Measurements from ENCODE around the gene GSS.
"Not testable (repeated sequence)": the region's sequence is repeated elsewhere in the genome, so short reads cannot be mapped to it uniquely, and the experiment has no call there.

GSS gene

DNA sequence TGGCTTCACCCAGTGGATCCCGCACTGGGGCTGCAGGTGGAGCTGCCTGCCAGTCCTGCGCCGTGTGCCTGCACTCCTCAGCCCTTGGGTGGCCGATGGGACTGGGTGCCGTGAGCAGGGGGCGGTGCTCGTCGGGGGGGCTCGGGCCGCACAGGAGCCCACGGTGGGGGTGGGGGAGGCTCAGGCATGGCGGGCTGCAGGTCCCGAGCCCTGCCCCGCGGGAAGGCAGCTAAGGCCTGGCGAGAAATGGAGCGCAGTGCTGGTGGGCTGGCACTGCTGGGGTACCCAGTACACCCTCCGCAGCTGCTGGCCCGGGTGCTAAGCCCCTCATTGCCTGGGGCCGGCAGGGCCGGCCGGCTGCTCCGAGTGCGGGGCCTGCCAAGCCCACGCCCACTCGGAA lies 56.9 kb downstream of the GSS start:
- H3K9me3 ChIP-seq (ENCODE audit: control insufficient read depth, low read length); H3K4ac ChIP-seq (ENCODE audit: low read depth in 1 of 2, low read length in 2 of 2); H2BK5ac ChIP-seq (ENCODE audit: low read depth, low read length, poor library complexity, severe bottlenecking); H3K23ac ChIP-seq (ENCODE audit: low read length in 2 of 2); H3K14ac ChIP-seq (ENCODE audit: low read length in 2 of 2); H2AFZ ChIP-seq (ENCODE audit: low read depth, low read length); H3K9ac ChIP-seq (ENCODE audit: low read length); DNase-seq; H3K4me2 ChIP-seq (ENCODE audit: low read length, poor library complexity, severe bottlenecking); H2BK15ac ChIP-seq (ENCODE audit: low read depth, poor library complexity, severe bottlenecking); H3K18ac ChIP-seq (ENCODE audit: low read depth in 1 of 2, low read length in 2 of 2); H4K91ac ChIP-seq (ENCODE audit: low read length); H3K27ac ChIP-seq (ENCODE audit: low read length, poor library complexity, severe bottlenecking); H3K36me3 ChIP-seq (ENCODE audit: control insufficient read depth in 1 of 2, insufficient read depth in 2 of 2, low read depth in 1 of 2, low read length in 2 of 2); H3K4me1 ChIP-seq (ENCODE audit: control insufficient read depth, insufficient read depth, low read depth, low read length); H2AK5ac ChIP-seq (ENCODE audit: low read length, severe bottlenecking); H2BK12ac ChIP-seq (ENCODE audit: low read length in 2 of 2); H2BK120ac ChIP-seq (ENCODE audit: low read depth, low read length); H3K4me3 ChIP-seq (ENCODE audit: insufficient read depth in 1 of 2, low read depth in 1 of 2, low read length in 2 of 2); H3K27me3 ChIP-seq (ENCODE audit: control insufficient read depth in 1 of 2, insufficient read depth in 1 of 2, low read length in 2 of 2); H3K79me1 ChIP-seq (replicated peaks; ENCODE audit: low read length, poor library complexity, severe bottlenecking); H4K8ac ChIP-seq (ENCODE audit: low read length): not testable (repeated sequence)
- WGBS, result 95% methylated on average over 19 of the region's 26 CpGs

DNA sequence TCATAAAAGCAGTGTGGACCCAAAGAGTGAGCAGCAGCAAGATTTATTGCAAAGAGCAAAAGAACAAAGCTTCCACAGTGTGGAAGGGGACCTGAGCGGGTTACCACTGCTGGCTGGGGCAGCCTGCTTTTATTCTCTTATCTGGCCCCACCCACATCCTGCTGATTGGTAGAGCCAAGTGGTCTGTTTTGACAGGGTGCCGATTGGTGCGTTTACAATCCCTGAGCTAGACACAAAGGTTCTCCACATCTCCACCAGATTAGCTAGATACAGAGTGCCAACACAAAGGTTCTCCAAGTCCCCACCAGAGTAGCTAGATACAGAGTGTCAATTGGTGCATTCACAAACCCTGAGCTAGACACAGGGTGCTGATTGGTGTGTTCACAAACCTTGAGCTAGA lies 57.5 kb downstream of the GSS start:
- no CpG with 5 or more reads among the region's 3 CpGs for WGBS
- H3K4me3 ChIP-seq (ENCODE audit: insufficient read depth in 1 of 2, low read depth in 1 of 2, low read length in 2 of 2); H3K9me3 ChIP-seq (ENCODE audit: control insufficient read depth, low read length): not testable (repeated sequence)

DNA sequence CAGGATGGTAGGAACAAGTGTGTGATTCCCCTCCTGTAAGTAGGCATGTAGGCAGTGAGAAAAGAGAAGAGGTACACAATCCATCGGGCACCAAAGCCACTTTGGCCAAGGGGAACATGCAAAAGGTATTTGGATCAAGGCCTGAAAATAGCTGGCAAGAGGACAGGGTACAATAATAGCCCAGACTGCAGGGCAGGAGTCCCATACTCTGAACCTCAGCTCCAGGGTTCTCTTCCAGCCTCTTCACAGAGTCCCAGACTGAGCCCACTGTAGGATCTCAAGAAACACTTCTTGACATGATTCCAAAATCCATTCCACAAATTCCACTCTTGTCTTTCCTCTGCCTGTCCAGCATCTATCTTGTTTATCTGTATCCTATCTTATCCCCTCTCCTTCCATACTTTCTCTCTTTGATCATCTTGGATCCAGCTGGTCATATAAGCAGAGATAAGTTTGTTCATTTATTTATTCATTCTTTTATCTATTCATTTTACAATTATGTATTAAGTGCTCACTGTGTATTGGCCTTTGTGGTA lies 59.5 kb downstream of the GSS start:
- no peaks in the 10 kb centered on the region for H3K9me3 ChIP-seq (ENCODE audit: control insufficient read depth, low read length)
- no peak overlapping the region for H2BK120ac ChIP-seq (ENCODE audit: low read depth, low read length)
- peaks cover 7% of the 10 kb centered on the region for H3K79me1 ChIP-seq (replicated peaks; ENCODE audit: low read length, poor library complexity, severe bottlenecking)
- no peak overlapping the region for H3K9ac ChIP-seq (ENCODE audit: low read length)
- H3K4me1 ChIP-seq (ENCODE audit: control insufficient read depth, insufficient read depth, low read depth, low read length), result no peaks in the 10 kb centered on the region
- H4K8ac ChIP-seq (ENCODE audit: low read length), result no peak overlapping the region
- H3K27me3 ChIP-seq (ENCODE audit: control insufficient read depth in 1 of 2, insufficient read depth in 1 of 2, low read length in 2 of 2), result no peaks in the 10 kb centered on the region
- H4K91ac ChIP-seq (ENCODE audit: low read length), result no peak overlapping the region
- WGBS, result 100% methylated on average over 1 of the region's 1 CpG
- no peak overlapping the region for H2BK15ac ChIP-seq (ENCODE audit: low read depth, poor library complexity, severe bottlenecking)
- H2AK5ac ChIP-seq (ENCODE audit: low read length, severe bottlenecking), result no peak overlapping the region
- peaks cover under 1 to 4% of the 10 kb centered on the region in 2 experiments for H3K36me3 ChIP-seq (ENCODE audit: control insufficient read depth in 1 of 2, insufficient read depth in 2 of 2, low read depth in 1 of 2, low read length in 2 of 2)
- H3K27ac ChIP-seq (ENCODE audit: low read length, poor library complexity, severe bottlenecking), result no peak overlapping the region
- no peak overlapping the region for H2BK5ac ChIP-seq (ENCODE audit: low read depth, low read length, poor library complexity, severe bottlenecking)
- H3K23ac ChIP-seq (ENCODE audit: low read length in 2 of 2), result no peak overlapping the region
- no peak overlapping the region for H3K14ac ChIP-seq (ENCODE audit: low read length in 2 of 2)
- no peak overlapping the region for H3K18ac ChIP-seq (ENCODE audit: low read depth in 1 of 2, low read length in 2 of 2)
- H3K4me3 ChIP-seq (ENCODE audit: insufficient read depth in 1 of 2, low read depth in 1 of 2, low read length in 2 of 2), result no peak overlapping the region
- H2AFZ ChIP-seq (ENCODE audit: low read depth, low read length), result no peak overlapping the region
- H2BK12ac ChIP-seq (ENCODE audit: low read length in 2 of 2), result no peak overlapping the region
- H3K4me2 ChIP-seq (ENCODE audit: low read length, poor library complexity, severe bottlenecking), result no peak overlapping the region
- DNase-seq, result no peak
- no peak overlapping the region for H3K4ac ChIP-seq (ENCODE audit: low read depth in 1 of 2, low read length in 2 of 2)

More for the DNA sequence above, 57.5 kb downstream of the GSS start:
- DNase-seq; H3K4me1 ChIP-seq (ENCODE audit: control insufficient read depth, insufficient read depth, low read depth, low read length); H3K79me1 ChIP-seq (replicated peaks; ENCODE audit: low read length, poor library complexity, severe bottlenecking); H4K91ac ChIP-seq (ENCODE audit: low read length); H2AK5ac ChIP-seq (ENCODE audit: low read length, severe bottlenecking); H2BK15ac ChIP-seq (ENCODE audit: low read depth, poor library complexity, severe bottlenecking); H3K27me3 ChIP-seq (ENCODE audit: control insufficient read depth in 1 of 2, insufficient read depth in 1 of 2, low read length in 2 of 2); H3K14ac ChIP-seq (ENCODE audit: low read length in 2 of 2); H3K23ac ChIP-seq (ENCODE audit: low read length in 2 of 2); H2BK120ac ChIP-seq (ENCODE audit: low read depth, low read length); H4K8ac ChIP-seq (ENCODE audit: low read length); H3K4ac ChIP-seq (ENCODE audit: low read depth in 1 of 2, low read length in 2 of 2); H3K9ac ChIP-seq (ENCODE audit: low read length); H3K4me2 ChIP-seq (ENCODE audit: low read length, poor library complexity, severe bottlenecking); H3K27ac ChIP-seq (ENCODE audit: low read length, poor library complexity, severe bottlenecking); H2BK12ac ChIP-seq (ENCODE audit: low read length in 2 of 2); H3K18ac ChIP-seq (ENCODE audit: low read depth in 1 of 2, low read length in 2 of 2); H2BK5ac ChIP-seq (ENCODE audit: low read depth, low read length, poor library complexity, severe bottlenecking); H3K36me3 ChIP-seq (ENCODE audit: control insufficient read depth in 1 of 2, insufficient read depth in 2 of 2, low read depth in 1 of 2, low read length in 2 of 2); H2AFZ ChIP-seq (ENCODE audit: low read depth, low read length): not testable (repeated sequence)

DNA sequence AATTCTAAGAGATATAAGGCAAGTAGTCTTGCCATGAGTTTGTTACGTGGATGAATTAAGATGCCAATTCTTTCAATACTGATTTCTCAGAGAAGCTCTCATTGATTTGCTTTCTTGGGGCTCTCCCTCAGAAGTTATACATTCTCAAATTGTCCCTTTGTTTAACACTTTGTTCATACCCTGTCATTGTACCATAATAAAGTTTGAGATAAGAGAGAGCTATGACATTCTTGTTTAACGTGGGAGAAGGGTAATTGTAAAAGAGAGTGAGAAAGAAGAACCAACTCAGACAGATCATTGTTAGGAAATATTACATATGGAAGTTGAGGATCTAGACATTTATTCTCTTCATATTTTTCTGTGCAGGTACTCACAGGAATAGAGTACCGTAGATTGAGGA lies 60.1 kb downstream of the GSS start:
- no peak overlapping the region for H4K8ac ChIP-seq (ENCODE audit: low read length)
- H2AFZ ChIP-seq (ENCODE audit: low read depth, low read length), result no peak overlapping the region
- WGBS, result no CpG with 5 or more reads among the region's 3 CpGs
- H3K36me3 ChIP-seq (ENCODE audit: control insufficient read depth in 1 of 2, insufficient read depth in 2 of 2, low read depth in 1 of 2, low read length in 2 of 2), result peaks cover 0 to 4% of the 10 kb centered on the region in 2 experiments
- no peak overlapping the region for H2BK15ac ChIP-seq (ENCODE audit: low read depth, poor library complexity, severe bottlenecking)
- no peak overlapping the region for H3K4ac ChIP-seq (ENCODE audit: low read depth in 1 of 2, low read length in 2 of 2)
- no peaks in the 10 kb centered on the region for H3K9me3 ChIP-seq (ENCODE audit: control insufficient read depth, low read length)
- no peak overlapping the region for H3K4me3 ChIP-seq (ENCODE audit: insufficient read depth in 1 of 2, low read depth in 1 of 2, low read length in 2 of 2)
- no peak overlapping the region for H3K9ac ChIP-seq (ENCODE audit: low read length)
- no peak overlapping the region for H3K27ac ChIP-seq (ENCODE audit: low read length, poor library complexity, severe bottlenecking)
- no peak overlapping the region for H3K18ac ChIP-seq (ENCODE audit: low read depth in 1 of 2, low read length in 2 of 2)
- no peak overlapping the region for H2BK120ac ChIP-seq (ENCODE audit: low read depth, low read length)
- peaks cover 7% of the 10 kb centered on the region for H3K79me1 ChIP-seq (replicated peaks; ENCODE audit: low read length, poor library complexity, severe bottlenecking)
- H2AK5ac ChIP-seq (ENCODE audit: low read length, severe bottlenecking), result no peak overlapping the region
- H3K23ac ChIP-seq (ENCODE audit: low read length in 2 of 2), result no peak overlapping the region
- H4K91ac ChIP-seq (ENCODE audit: low read length), result no peak overlapping the region
- H3K14ac ChIP-seq (ENCODE audit: low read length in 2 of 2), result no peak overlapping the region
- no peak overlapping the region for H2BK5ac ChIP-seq (ENCODE audit: low read depth, low read length, poor library complexity, severe bottlenecking)
- no peak overlapping the region for H2BK12ac ChIP-seq (ENCODE audit: low read length in 2 of 2)
- no peaks in the 10 kb centered on the region for H3K4me1 ChIP-seq (ENCODE audit: control insufficient read depth, insufficient read depth, low read depth, low read length)
- no peak overlapping the region for H3K4me2 ChIP-seq (ENCODE audit: low read length, poor library complexity, severe bottlenecking)
- DNase-seq, result no peak
- no peaks in the 10 kb centered on the region for H3K27me3 ChIP-seq (ENCODE audit: control insufficient read depth in 1 of 2, insufficient read depth in 1 of 2, low read length in 2 of 2)

Measured in mesenchymal stem cell (in vitro differentiated cells and primary cell).